HG02852 (cell line): ENCODE results near the gene SYNJ2.
A peak's percentile ranks its signal among the peaks of the same experiment; 100 is the strongest.

ENCODE experiments used
- ATAC-seq: cut with Tn5 transposase; IDR thresholded peaks from one replicate; pipeline ENCODE4 v1.9.1; 2021; ENCODE audit warnings: mild to moderate bottlenecking, moderate library complexity; ENCODE audit not compliant: unreplicated experiment

SYNJ2 gene

DNA sequence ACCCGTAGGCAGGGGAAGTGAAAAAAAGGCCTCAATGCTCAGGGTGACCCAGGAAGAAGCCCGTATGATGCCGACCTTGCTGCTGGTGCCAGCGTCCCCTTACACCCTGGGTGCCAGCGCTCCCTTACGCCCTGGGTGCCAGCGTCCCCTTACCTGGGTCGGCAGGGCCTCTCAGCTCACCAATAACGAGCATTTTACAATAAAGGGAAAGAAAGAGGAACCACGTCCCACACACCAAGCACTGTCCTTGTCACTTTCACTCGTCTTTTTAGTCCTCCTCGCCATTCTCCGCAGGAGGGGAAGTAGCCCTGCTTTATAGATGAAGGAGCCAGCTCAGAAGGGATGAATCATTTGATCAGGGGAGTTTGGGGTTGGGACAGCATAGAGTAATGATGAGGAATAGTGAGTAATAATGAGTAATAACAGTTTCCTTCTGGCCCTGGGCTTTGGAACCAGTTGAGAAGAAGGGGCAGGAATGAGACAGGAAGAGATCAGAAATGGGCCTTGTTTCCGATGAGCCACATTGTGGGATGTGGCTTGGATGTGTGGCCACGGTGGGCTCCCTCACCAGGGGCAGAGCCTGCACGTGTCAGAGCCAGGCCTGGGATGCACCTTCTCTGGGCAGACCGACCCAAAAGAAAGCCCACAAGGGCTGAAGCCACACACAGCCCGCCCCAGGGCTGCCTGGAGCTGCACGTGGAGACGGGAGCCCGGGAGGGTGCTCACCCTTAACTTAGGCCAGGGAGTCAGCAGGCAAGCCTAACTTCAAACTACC lies 75.7 kb downstream of the SYNJ2 start:
- peak; percentile 63 for ATAC-seq

DNA sequence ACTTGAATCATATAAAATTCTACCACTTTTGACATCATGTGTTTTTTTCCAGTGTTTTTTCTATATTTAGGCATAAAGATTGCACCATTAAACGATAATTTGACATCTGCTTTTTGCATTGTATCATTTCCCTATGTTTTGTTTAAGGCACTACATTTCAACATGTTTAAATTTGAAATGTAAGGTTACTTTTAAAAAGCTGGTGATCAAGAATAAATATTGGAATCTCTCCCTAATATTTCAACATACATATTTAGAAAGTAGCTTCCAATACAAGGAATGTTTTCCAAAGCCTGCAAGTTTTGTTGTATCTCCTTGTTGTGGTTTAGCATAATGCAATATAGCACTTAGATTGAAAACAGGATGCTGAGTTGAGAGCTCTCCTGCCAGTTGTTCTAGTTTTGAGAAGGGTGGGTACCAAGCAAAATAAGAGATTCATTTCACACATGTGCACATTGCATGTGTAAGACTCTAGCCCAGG lies 76.5 kb downstream of the SYNJ2 start:
- no peak for ATAC-seq

GRCh38 chr6:158059108-158059507 lies 77.4 kb downstream of the SYNJ2 start:
- ATAC-seq = no peak

GRCh38 chr6:158060455-158061360 lies 79.0 kb downstream of the SYNJ2 start:
- no peak for ATAC-seq

DNA sequence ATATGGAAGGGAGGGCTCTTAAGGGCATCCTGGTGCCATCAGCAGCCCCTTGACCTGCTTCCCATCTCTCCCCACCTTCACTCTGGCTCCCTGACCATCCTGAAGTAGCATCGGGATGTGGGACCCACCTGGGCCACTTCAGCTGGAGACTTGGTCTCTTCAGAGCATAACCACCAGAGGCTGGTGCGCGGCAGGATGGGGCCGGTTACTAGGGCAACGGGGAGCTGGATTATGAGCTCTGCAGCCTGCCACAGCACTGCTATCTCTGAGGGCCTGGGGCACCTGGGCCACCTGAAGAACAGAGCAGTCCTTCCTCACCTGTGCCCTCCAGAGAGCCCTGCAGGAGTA lies 79.7 kb downstream of the SYNJ2 start:
- no peak for ATAC-seq

- ATAC-seq = no peak
Observed at GRCh38 chr6:158061709-158062461, 80.2 kb downstream of the SYNJ2 start.

DNA sequence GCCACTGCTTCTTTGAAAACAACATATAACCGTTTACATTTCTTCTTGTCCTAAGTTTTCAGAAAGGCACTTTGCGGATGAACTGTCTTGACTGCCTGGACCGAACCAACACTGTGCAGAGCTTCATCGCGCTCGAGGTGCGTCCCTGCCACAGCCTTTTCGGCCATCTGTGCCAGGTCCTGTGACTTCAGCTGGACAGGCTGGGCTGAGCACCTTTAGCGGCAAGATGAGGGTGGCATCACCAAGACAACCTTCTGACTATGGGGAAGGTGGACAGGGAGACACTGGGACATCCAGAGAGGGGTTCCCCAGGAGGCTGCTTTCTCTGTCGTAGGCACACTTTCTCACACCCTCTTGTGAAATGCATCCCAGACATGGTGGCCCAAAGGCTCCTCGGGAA lies 82.1 kb downstream of the SYNJ2 start:
- no peak for ATAC-seq

GRCh38 chr6:158064725-158065251 lies 83.1 kb downstream of the SYNJ2 start:
- no peak for ATAC-seq

- no peak for ATAC-seq
Observed at GRCh38 chr6:158066136-158066781, 84.6 kb downstream of the SYNJ2 start.

DNA sequence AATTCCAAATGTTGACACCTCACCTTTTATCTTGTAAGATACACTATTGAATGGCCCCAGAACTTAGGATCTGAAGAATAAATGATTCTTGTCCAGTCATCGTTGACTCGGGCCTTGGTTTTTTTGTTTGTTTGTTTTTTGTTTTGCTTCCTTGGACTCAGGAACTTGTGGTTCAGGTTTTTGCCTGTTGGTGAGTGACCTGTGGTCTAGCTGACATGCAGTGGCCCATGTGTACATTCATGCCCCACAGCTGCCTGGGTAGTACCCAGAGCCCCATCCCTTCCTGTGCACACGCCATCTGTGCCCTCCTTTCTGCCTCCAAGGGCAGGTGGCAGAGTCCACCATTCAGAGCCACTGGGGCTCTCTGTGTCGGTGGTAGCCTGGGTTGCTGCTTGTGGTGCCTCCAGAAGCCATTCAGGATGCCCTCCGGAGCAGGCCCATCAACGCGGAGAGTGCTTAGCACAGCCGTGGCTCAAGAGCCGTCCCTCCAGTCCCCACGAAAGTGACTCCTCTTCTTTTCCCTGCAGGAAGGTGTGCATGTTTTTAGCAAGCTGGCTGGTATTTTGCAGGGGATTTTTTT lies 85.9 kb downstream of the SYNJ2 start:
- ATAC-seq = no peak

GRCh38 chr6:158068156-158068892 lies 86.7 kb downstream of the SYNJ2 start:
- no peak for ATAC-seq

DNA sequence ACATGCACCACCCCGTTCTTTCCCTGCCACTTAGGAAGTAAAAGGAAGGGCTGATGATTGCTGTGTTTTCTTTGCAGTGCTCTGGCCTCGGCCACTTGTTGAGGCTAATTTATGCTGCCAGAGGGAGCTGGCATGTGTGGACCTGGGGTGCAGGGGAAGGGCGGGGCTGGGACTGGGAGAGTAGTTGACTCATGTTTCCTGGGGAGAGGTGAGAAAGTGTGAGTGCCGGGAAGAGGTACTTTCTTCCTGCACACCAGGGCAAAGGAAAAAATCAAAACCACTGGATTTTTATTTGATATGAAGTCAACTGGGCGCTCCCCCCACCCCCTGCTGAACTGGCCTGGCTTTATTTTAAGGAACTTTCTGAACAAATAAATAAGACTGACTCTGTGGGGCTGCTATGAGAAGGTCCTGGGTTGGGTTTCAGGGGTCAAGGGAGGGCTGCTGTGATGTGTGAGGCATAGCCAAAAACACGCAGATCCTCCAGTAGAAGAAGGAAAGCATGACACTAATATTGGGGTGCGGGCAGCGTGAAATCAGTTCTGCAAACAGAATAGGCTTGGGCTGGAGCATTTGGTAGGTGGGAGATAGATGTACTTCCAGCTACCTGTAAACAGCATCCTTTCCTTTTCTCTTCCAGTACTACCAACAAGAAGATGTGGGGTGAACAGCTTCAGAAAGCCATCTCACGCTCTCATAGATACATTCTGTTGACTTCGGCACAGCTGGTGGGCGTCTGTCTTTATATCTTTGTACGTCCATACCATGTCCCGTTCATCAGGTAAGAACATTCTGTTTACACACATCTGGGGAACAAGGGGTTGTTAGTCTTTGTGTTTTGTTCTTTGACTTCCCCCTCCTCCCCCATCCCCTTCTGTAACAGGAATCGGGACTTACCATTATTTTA lies 87.5 kb downstream of the SYNJ2 start:
- ATAC-seq = no peak

- ATAC-seq = no peak
Observed at GRCh38 chr6:158069800-158070195, 88.1 kb downstream of the SYNJ2 start.

- ATAC-seq = no peak
Observed at GRCh38 chr6:158070513-158070912, 88.8 kb downstream of the SYNJ2 start.

DNA sequence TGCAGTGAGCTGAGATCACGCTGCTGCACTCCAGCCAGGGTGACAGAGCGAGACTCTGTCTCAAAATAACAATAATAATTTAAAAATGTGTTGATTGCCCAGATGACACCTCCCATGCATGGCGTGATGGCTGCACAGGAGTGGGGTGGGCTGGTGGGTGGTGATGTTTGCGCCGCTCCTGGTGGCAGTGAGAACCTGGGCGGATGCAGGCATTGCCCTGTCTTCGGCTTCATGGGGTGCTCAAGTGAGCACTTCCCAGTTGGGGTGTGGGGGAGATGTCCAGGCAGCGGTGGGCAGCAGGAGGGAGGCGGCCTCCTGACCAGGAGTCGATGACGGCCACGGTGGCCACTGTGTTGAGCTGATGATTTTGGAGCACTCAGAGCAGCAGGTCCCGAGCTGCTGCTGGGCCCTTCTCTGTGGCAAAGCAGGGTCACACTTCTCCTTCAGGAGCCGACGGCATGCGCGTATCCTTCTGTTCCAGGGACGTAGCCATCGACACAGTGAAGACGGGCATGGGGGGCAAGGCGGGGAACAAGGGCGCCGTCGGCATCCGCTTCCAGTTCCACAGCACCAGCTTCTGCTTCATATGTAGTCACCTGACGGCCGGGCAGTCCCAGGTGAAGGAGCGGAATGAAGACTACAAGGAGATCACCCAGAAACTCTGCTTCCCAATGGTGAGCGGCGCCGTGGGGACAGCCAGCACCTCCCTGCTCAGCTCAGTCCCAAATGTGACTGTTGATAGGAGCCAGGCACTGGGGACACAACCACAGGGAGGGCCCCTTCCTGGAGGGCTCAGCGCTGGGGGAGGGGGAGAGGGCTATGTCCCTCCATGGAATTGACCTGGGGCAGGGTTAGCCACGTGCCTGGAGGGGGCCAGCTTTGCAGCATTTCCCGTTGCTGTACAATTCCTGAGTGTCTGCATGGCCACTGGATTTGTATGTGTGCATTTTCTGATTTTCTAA lies 89.7 kb downstream of the SYNJ2 start:
- no peak for ATAC-seq

DNA sequence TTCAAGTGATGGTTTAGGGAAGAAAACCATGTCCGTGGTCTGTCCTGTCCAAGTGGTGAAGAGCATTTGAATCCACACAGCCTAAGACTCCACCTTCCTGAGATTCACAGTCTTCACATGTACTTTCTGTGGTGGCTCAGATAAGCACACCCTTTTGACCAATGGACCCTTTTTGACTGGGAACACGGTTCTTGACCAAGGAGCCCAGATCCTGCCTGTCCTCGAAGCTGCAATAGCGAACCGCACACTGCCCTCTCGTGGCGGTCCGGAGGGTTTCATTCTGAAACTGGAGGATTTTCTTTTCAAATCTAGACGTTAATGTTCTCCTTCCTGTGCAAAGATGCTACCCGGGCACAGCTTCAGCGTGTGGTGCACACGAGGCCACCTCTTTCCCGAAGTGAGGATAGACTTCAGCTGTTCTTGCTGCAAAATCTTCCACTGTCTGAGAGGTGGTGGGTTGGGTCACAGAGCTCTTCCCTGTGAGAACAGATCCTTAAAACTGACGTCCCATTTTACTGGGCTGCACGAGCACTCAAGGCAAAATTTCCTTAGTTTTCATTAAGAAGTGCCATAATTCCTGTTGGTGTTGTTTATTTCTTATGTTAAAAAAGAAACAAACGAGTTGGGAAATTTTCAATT lies 90.5 kb downstream of the SYNJ2 start:
- no peak for ATAC-seq

DNA sequence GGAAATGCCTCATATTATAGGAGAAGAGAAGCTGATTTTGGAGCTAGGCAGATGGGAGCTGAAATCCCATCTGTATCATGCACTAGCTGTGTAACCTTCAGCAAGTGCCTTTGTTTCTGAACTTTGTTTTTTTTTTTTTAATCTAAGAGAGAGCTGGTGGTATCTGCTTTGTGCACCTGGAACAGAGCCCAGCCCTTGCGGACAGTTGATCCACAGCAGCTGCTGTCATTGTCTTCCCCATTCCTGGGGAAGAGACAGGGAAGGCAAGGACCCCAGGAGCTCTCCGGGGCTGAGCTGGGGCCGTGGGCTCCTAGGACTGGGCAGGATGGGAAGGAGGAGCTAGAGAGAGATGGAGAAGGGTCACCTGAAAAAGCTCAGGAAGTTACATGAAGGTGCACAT lies 92.1 kb downstream of the SYNJ2 start:
- ATAC-seq = no peak
